GM18508 (cell line): Measurements from ENCODE around the gene MYLK4.
A peak's percentile ranks its signal among the peaks of the same experiment; 100 is the strongest.
"Not testable (repeated sequence)": the region's sequence is repeated elsewhere in the genome, so short reads cannot be mapped to it uniquely, and the experiment has no call there.

Experiments used
- ATAC-seq: cut with Tn5 transposase; IDR thresholded peaks from one replicate; pipeline ENCODE4 v1.9.1; 2021; ENCODE audit warnings: moderate number of reproducible peaks; ENCODE audit not compliant: insufficient read depth, unreplicated experiment

MYLK4 gene

GRCh38 chr6:2780102-2780737, 29.5 kb upstream of the MYLK4 start:
- no peak for ATAC-seq

GRCh38 chr6:2777249-2777648, 26.5 kb upstream of the MYLK4 start:
- no peak for ATAC-seq

- no peak for ATAC-seq
These were observed 24.3 kb upstream of the MYLK4 start for GRCh38 chr6:2775003-2775402.

GRCh38 chr6:2773449-2773848, 22.7 kb upstream of the MYLK4 start:
- ATAC-seq, result no peak

GRCh38 chr6:2772840-2773239, 22.1 kb upstream of the MYLK4 start:
- no peak for ATAC-seq

- ATAC-seq, result no peak
These were observed 20.4 kb upstream of the MYLK4 start for GRCh38 chr6:2771079-2771478.

GRCh38 chr6:2770171-2770570, 19.4 kb upstream of the MYLK4 start:
- ATAC-seq, result no peak

- ATAC-seq, result no peak
These were observed 18.0 kb upstream of the MYLK4 start for GRCh38 chr6:2768696-2769095.

- ATAC-seq, result no peak
These were observed 17.2 kb upstream of the MYLK4 start for GRCh38 chr6:2767657-2768524.

GRCh38 chr6:2766767-2767656, 16.3 kb upstream of the MYLK4 start:
- ATAC-seq, result no peak

- ATAC-seq, result peak; percentile 1
These were observed 15.4 kb upstream of the MYLK4 start for GRCh38 chr6:2765896-2766766.

GRCh38 chr6:2765166-2765895, 14.6 kb upstream of the MYLK4 start, which contains the start of gene WRNIP1:
TSS of gene WRNIP1 (plus strand) at chr6:2765393. CDS start at chr6:2765623, 230 bp downstream.
- ATAC-seq, result peak; percentile 81

- peak; percentile 20 for ATAC-seq
These were observed 14.0 kb upstream of the MYLK4 start for GRCh38 chr6:2764610-2765165.

GRCh38 chr6:2763876-2764540, 13.3 kb upstream of the MYLK4 start:
- ATAC-seq, result no peak

- ATAC-seq, result no peak
These were observed 12.7 kb upstream of the MYLK4 start for GRCh38 chr6:2763345-2763841.

GRCh38 chr6:2762868-2763267, 12.1 kb upstream of the MYLK4 start:
- not testable (repeated sequence) for ATAC-seq

- ATAC-seq, result no peak
These were observed 10.4 kb upstream of the MYLK4 start for GRCh38 chr6:2760882-2761842.
